ENCODE data around the gene CCDC154. TPM values are rescaled to one million over a fixed set of nuclear protein-coding genes. Genes with fewer than 3 reads are reported as not detected.

CCDC154 gene
- total RNA-seq, 1 experiment from 2014 or later, result 3.2 TPM

DNA sequence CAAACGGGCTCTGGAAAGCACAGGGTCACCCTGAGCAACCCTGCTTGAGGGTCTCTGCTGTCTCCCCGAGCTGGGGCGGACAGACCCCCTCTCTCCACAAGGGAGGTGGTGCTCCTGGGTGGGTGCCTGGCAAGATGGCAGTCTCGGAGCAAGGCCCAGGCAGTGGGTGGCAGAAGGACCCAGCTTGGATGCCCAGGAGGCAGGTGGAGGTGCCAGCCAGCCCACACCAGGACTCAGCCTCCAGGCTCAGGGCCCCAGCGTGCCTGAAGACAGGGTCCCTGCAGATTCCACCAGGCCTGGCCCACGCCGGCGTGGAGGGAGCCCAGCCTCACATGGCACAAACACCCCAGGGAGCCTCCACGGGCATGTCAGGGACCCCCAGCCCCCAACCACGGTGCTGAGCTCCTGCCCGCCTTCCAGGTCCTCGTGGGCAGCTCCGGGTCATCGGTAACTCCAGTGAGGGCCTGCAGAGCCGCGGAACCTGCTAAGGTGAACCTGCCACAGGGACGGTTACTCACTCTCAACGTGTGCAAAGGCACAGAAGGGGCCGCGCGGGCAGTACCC is 50.7 kb downstream of the CCDC154 start:
- TF ChIP-seq, protein P1, sequence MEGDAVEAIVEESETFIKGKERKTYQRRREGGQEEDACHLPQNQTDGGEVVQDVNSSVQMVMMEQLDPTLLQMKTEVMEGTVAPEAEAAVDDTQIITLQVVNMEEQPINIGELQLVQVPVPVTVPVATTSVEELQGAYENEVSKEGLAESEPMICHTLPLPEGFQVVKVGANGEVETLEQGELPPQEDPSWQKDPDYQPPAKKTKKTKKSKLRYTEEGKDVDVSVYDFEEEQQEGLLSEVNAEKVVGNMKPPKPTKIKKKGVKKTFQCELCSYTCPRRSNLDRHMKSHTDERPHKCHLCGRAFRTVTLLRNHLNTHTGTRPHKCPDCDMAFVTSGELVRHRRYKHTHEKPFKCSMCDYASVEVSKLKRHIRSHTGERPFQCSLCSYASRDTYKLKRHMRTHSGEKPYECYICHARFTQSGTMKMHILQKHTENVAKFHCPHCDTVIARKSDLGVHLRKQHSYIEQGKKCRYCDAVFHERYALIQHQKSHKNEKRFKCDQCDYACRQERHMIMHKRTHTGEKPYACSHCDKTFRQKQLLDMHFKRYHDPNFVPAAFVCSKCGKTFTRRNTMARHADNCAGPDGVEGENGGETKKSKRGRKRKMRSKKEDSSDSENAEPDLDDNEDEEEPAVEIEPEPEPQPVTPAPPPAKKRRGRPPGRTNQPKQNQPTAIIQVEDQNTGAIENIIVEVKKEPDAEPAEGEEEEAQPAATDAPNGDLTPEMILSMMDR (IDR thresholded peaks at IDR 0.05; ENCODE audit: unreplicated experiment), result no peak
- BruUV-seq (replicated peaks), result no TSS peak
- Mint-ChIP-seq H3K4me3 (ENCODE audit: low read depth, unreplicated experiment) (no peak overlapping the region), H3K9me3 (ENCODE audit: low read depth, unreplicated experiment) (no peaks in the 10 kb centered on the region), H3K27ac (ENCODE audit: unreplicated experiment) (no peak overlapping the region), H3K4me1 (ENCODE audit: low read depth, unreplicated experiment) (no peaks in the 10 kb centered on the region), H3K27me3 (ENCODE audit: unreplicated experiment) (no peaks in the 10 kb centered on the region), H3K36me3 (ENCODE audit: insufficient read depth, unreplicated experiment) (peaks cover 12% of the 10 kb centered on the region)
- no peak for DNase-seq
- CTCF ChIA-PET, result no interaction called here
- intact Hi-C loops (cut with micrococcal nuclease; ENCODE audit: unreplicated experiment), result no loop called here

DNA sequence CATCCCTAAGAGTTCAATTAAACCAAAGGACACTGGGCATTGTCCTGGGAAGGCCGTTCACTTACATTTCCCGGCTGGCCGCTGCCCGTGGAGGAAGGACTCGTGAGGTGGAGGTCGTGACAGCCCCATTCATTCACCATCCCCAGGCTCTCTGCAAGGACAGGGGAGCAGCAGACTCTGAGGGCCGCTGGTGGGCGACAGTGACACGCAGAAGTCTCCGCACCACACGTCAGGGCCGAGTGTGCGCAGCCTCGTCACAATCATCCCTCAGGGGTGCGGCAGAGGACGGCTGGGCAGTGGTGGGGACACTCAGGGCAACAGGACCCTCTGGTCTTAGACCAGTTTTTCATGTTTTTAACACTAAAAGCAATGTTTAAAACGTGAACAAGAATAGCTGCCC is 51.5 kb downstream of the CCDC154 start:
- TF ChIP-seq, protein P1 (IDR thresholded peaks at IDR 0.05; ENCODE audit: unreplicated experiment), result no peak
- no TSS peak for BruUV-seq (replicated peaks)
- Mint-ChIP-seq H3K27ac (ENCODE audit: unreplicated experiment) (no peak overlapping the region), H3K9me3 (ENCODE audit: low read depth, unreplicated experiment) (no peaks in the 10 kb centered on the region), H3K4me1 (ENCODE audit: low read depth, unreplicated experiment) (no peaks in the 10 kb centered on the region), H3K27me3 (ENCODE audit: unreplicated experiment) (no peaks in the 10 kb centered on the region), H3K4me3 (ENCODE audit: low read depth, unreplicated experiment) (no peak overlapping the region), H3K36me3 (ENCODE audit: insufficient read depth, unreplicated experiment) (peaks cover 9% of the 10 kb centered on the region)
- CTCF ChIA-PET, result no interaction called here
- DNase-seq, result no peak
- intact Hi-C loops (cut with micrococcal nuclease; ENCODE audit: unreplicated experiment), result no loop called here

DNA sequence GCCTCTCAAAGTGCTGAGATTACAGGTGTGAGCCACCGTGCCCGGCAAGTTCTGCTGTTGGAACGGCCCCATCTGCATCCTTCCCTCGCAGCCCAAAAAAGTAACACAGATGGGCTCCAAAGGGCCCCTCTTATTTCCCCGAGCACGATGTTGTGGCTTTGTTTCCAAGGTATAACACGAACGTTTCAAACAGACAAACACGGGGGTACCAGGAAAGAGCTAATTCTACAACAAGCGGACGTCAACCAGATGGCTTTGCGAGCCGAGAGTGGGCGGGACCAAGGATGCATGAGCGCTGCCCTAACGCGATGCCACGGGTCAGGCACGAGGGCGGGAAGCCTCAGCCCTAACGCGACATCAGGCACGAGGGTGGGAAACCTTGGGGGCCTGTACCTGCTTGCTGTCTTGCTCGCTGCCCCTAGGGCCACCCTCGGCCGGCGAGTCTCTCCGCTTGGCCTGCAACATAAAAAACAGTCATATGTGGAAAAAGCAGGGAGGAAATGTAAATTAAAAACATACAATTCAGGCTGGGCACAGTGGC is 54.0 kb downstream of the CCDC154 start:
- H3K9me3 Mint-ChIP-seq (ENCODE audit: low read depth, unreplicated experiment), result no peaks in the 10 kb centered on the region
- H3K27me3 Mint-ChIP-seq (ENCODE audit: unreplicated experiment), result no peaks in the 10 kb centered on the region
- no peaks in the 10 kb centered on the region for H3K4me1 Mint-ChIP-seq (ENCODE audit: low read depth, unreplicated experiment)
- BruUV-seq (replicated peaks), result no TSS peak
- CTCF ChIA-PET, result no interaction called here
- H3K27ac Mint-ChIP-seq (ENCODE audit: unreplicated experiment), result no peak overlapping the region
- peaks cover 15% of the 10 kb centered on the region for H3K36me3 Mint-ChIP-seq (ENCODE audit: insufficient read depth, unreplicated experiment)
- intact Hi-C loops (cut with micrococcal nuclease; ENCODE audit: unreplicated experiment), result no loop called here
- no peak overlapping the region for H3K4me3 Mint-ChIP-seq (ENCODE audit: low read depth, unreplicated experiment)
- no peak for DNase-seq
- TF ChIP-seq, protein P1 (IDR thresholded peaks at IDR 0.05; ENCODE audit: unreplicated experiment), result no peak

DNA sequence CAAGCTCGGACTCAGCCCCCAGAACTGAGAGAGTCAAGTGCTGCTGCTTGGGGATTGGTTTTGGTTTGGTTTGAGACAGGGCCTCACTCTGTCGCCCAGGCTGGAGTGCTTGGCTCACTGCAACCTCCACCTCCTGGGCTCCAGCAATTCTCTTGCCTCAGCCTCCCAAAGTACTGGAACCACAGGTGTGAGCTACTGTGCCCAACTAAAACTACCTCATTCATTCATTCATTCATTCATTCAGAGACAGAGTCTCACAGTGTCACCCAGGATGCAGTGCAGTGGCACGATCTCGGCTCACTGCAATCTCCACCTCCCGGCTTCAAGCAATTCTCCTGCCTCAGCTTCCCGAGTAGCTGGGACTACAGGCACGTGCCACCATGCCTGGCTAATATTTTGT is 54.6 kb downstream of the CCDC154 start:
- Mint-ChIP-seq H3K4me3 (ENCODE audit: low read depth, unreplicated experiment) (no peak overlapping the region), H3K9me3 (ENCODE audit: low read depth, unreplicated experiment) (no peaks in the 10 kb centered on the region), H3K27me3 (ENCODE audit: unreplicated experiment) (no peaks in the 10 kb centered on the region), H3K4me1 (ENCODE audit: low read depth, unreplicated experiment) (no peaks in the 10 kb centered on the region), H3K36me3 (ENCODE audit: insufficient read depth, unreplicated experiment) (peaks cover 15% of the 10 kb centered on the region), H3K27ac (ENCODE audit: unreplicated experiment) (no peak overlapping the region)
- TF ChIP-seq, protein P1 (IDR thresholded peaks at IDR 0.05; ENCODE audit: unreplicated experiment), result no peak
- CTCF ChIA-PET, result interaction anchor here (0.6 kb wide), 1 partner anchor 37 kb away, joined by 3 read pairs; no protein-coding TSS in a partner anchor
- no peak for DNase-seq
- intact Hi-C loops (cut with micrococcal nuclease; ENCODE audit: unreplicated experiment), result no loop called here
- no TSS peak for BruUV-seq (replicated peaks)

Measured in Calu3 (cell line).